Panc1 (cell line): Measurements from ENCODE around the gene AOC3.
"Not testable (repeated sequence)": the region's sequence is repeated elsewhere in the genome, so short reads cannot be mapped to it uniquely, and the experiment has no call there.

Source experiments
- CTCF ChIP-seq: fragments of 450-650 bp; IDR thresholded peaks from 2 replicates; pipeline ENCODE4 v1.5.1; 2017; ENCODE audit warnings: mild to moderate bottlenecking
- SIN3A ChIP-seq: IDR thresholded peaks from 2 replicates; pipeline ENCODE4 v1.6.1; 2012; ENCODE audit warnings: low read depth, mild to moderate bottlenecking, low read length, moderate library complexity, borderline replicate concordance; ENCODE audit not compliant: insufficient read depth
- TF ChIP-seq, protein P1 (sequence below), 2 experiments: IDR thresholded peaks; 2 replicates each; pipeline ENCODE4 v1.6.1; 2011 to 2012; ENCODE audit warnings: low read depth in 2 of 2, control low read depth in 1 of 2, low read length in 1 of 2, mild to moderate bottlenecking in 1 of 2, moderate library complexity in 1 of 2; ENCODE audit not compliant: insufficient read depth in 1 of 2

DNA sequence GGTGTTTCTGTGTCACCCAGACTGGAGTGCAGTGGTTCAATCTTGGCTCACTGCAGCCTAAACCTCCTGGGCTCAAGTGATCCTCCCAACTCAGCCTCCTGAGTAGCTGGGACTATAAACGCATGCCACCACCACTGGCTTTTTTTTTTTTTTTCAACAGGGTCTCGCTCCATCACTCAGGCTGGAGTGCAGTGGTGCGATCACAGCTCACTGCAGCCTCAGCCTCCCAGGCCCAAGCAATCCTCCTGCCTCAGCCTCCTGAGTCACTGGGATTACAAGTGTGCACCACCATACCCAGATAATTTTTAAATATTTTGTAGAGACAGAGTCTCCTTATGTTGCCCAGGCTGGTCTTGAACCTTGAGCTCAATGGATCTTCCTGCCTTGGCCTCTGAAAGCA lies 34.8 kb downstream of the AOC3 start:
- TF ChIP-seq CTCF, SIN3A: not testable (repeated sequence)
- TF ChIP-seq, protein P1, sequence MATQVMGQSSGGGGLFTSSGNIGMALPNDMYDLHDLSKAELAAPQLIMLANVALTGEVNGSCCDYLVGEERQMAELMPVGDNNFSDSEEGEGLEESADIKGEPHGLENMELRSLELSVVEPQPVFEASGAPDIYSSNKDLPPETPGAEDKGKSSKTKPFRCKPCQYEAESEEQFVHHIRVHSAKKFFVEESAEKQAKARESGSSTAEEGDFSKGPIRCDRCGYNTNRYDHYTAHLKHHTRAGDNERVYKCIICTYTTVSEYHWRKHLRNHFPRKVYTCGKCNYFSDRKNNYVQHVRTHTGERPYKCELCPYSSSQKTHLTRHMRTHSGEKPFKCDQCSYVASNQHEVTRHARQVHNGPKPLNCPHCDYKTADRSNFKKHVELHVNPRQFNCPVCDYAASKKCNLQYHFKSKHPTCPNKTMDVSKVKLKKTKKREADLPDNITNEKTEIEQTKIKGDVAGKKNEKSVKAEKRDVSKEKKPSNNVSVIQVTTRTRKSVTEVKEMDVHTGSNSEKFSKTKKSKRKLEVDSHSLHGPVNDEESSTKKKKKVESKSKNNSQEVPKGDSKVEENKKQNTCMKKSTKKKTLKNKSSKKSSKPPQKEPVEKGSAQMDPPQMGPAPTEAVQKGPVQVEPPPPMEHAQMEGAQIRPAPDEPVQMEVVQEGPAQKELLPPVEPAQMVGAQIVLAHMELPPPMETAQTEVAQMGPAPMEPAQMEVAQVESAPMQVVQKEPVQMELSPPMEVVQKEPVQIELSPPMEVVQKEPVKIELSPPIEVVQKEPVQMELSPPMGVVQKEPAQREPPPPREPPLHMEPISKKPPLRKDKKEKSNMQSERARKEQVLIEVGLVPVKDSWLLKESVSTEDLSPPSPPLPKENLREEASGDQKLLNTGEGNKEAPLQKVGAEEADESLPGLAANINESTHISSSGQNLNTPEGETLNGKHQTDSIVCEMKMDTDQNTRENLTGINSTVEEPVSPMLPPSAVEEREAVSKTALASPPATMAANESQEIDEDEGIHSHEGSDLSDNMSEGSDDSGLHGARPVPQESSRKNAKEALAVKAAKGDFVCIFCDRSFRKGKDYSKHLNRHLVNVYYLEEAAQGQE (IDR thresholded peaks at IDR 0.05; ENCODE audit: insufficient read depth in 1 of 2, low read depth in 2 of 2, low read length in 1 of 2), result not testable (repeated sequence)
